DMS153 (cell line): ENCODE data around the gene LZTS3.
"Not testable (repeated sequence)": the region's sequence is repeated elsewhere in the genome, so short reads cannot be mapped to it uniquely, and the experiment has no call there.

ENCODE experiments used
- DNase-seq: peaks from one replicate; lab custom pipeline; 2025; lab: John Stamatoyannopoulos, UW

The LZTS3 gene

DNA sequence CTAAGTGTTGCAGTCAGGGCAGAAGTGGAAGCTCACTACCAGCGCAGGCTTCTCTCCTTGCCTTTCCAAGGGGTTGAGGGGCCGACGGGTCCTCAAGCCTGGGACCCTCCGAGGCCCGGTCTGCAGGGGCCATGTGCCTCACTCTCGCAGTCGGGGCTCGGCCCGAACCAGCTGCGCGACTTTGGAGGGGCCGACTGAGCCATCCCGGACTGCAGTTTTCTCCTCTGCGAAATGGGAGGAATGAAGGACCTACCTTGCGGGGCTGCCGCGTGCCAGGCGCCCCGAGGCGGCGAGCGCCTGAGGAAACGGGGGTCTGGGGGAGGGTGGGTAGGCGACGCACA lies 5.6 kb downstream of the LZTS3 start:
- DNase-seq, result no peak

DNA sequence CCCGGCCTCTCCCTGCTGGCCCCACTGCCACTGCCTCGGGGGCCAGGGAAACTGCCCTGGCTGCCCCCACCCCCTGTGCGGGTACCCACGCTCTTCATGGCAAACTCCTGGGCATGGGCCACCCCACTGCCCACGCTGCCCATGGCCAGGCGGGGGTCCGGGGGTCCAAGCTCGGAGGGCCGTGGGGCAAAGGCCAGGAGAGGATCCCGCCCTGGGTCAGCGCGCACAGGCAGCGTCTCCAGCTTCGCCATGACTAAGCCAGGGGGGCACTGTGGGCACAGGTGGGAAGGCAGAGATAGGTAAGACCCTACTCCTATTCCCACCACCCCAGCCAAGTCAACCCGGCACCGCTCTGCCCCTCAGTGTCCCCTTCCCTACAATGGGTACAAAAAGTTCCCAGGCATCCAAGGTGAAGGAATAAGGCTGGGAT lies 6.4 kb downstream of the LZTS3 start:
- DNase-seq, result no peak

DNA sequence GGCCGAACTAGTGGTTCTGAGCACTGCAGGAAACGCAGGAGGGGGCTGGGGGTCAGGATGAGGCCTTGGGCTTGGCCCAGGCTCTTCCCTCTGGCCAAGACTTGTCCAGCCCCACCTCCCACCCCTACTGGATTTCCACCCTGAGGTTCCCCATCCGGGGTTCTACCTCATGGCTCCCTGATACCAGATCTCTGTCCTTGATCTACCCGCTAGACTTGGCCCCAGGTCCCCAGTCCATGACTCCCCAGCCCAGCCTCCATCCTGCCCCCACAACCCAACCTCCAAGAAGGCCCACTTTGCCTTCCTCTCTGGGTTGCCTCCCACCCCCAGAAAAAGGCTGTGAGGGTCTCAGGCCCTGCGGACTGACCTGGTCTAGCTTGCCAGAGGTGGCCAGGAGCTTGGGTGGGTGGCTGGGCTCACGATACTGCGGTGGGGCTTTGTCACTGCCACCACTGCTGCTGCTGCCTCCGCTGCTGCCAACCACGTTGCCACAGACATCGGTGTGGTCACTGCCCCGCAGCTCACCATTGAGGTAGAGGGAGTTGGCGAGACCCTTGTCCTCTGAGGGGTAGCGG lies 6.9 kb downstream of the LZTS3 start:
- DNase-seq, result no peak

DNA sequence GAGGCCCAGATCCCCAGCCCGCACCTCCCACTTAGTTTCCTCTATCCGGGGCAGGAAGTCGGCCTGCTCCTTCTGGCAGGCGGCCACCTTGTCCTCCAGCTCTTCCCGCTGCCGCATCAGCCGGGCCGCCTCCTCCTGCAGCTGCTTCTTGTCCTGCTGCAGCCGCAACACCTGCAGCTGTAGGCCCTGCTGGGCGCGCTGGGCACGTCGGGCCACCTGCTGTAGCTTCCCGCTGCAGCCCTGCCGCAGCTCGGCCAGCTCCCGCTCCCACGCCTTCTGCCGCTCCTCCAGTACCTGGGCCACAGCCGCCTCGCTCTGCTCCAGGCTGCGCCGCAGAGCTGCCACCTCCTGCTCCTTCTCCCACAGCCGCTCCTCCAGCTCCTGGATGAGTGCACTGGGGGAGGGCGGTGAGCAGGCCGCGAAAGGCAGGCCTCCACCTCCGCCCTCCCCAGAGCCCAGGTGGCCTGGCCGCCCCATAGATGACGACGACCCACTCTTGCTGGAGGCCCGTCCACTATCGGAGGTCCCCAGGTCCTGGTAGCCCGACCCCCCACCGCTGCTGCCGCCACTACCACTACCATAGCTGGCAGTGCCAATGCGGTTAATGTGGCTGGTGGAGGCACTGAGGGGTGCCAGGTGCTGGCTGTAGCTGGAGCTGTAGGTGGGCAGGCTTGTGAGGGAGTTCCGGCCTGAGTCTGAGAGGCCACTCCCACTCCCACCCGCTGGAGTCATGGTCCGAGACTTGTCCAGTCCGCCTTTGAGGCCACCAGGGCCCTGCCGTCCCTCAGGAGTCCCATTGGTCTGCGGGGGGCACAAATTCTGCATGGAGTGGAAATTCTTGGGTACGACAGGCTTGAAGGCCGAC lies 7.6 kb downstream of the LZTS3 start:
- DNase-seq, result peak; percentile 81

DNA sequence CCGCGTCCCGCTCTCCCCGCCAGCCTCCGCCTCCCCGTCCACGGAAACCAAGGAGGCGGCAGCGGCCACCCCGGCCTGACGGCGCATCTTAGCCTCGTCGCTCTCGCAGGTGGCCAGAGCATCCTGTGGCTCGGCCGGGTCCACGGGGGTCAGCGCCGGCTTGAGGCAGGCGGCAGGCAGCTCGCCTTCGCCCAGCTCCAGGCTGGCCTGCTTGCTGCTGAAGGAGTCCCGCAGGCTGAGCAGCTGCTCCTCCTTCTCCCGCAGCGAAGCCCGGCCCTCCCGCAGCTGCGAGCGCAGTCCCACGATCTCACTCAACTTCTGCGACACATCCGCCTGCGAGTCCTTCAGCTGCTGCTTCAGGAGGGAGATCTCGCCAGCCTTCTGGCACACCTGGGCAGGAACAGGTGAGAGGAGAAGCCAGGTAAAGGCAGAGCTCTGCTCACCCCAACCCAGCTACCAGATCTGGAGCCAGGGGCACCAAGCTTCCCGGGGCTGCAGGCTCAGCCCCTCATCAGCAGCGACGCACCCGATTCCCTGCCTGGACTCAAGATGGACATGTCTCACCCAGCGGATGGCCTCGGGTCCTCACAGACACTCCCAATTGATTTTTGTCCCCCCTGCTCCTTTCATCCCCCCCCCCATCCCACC lies 8.5 kb downstream of the LZTS3 start:
- DNase-seq, result no peak

DNA sequence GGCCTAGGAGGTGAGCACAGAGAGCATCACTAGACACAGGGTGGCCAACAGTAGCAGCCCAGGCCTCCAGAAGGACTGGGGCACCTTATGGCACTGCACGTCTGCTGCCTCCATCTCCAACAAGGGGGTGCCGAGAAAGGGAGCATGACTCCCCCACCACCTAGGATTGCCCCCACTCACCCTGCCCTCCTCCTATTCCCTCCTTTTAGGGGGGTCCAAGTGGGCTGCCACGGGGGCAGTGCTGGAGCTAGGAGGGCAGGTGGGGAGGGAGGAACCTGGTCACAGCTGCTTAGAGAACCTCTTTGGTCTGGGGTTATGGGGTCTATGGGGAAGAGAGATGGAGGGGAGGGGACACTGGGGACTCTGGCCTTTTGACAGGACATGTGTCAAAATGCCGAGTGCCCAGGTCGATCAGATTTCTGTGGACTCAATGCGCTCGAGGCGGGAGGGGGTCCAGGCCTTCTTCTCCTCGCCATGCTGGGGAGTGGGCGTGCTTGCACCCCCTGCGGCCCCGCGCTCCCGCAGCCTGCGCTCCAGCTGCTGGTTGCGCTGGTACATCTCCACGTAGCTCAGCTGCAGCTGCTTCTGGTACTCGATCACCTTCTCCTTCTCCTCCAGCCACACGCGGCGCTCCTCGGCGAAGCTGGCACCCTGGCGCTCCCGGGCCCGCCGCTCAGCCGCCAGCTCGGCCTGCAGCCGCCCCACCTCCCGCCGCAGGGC lies 9.1 kb downstream of the LZTS3 start:
- DNase-seq, result no peak

DNA sequence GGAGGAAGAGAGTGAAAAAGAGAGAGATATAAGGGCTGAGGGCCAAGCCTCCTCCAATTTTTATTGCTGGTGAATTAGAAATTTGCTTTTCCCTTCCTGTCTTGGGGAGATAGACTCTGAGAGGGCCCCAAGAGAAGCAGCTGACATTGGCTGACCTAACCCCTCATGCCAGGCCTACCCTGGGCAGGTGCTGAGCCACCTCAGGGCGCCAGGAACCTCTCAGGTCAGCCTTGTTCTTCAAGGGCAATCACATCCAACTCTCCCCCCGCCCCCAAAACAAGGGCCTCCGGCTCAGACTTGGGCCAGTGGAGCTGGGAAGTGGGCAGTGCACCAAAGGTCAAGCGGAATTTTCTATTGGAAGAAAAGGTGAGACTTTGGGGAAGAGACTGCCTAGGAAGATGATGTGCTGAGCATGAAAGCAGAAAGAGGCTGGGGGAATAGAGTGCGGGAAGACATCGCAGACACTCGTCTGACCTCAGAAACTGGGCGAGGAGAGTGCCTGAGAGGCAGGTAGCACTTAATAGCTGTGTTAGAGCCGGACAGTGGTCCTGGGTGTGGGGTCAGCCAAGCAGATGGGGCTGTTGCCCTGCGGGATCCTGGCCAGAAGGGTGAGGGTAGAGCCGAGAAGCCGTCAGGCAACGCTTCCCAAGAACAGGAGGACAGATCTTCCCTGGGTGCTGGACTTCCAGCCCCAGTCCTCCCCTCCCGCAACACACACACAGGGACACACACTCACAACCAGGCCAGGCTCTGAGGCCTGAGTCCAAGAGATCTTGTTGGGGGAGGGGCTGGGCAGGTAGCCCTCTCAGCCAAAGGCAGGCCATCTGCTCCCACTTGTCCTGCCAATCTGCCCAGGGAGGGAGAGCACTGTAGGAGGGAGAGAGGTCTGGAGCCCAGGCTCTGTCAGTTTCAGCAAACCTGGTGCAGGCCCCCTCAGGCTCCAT lies 10.0 kb downstream of the LZTS3 start:
- DNase-seq, result no peak

DNA sequence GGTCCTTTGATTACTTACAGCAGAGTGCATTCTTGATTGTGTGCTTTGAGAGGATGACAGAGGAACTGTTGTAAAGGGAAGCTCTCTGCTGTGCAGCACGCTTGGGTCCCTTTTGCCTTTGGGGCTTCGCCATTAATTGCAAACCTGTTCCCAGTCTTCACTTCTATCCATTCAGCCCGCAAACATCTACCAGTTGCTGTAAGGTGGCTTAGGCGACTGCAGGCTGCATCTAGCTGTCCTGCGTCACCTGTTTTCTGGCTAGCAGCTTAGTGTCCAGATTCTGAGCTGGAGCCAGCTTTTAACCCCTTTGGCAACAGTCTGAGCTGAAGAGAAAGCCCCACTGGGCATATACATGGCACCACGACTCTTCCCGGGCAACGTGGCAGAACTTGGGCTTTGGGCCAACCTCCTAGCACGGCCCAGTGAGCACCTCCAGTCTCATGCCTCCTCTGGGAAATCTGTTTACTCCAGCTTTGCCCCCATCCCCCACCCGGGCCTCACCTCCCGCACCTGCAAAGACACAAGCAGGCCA lies 11.2 kb downstream of the LZTS3 start:
- peak; percentile 77 for DNase-seq

DNA sequence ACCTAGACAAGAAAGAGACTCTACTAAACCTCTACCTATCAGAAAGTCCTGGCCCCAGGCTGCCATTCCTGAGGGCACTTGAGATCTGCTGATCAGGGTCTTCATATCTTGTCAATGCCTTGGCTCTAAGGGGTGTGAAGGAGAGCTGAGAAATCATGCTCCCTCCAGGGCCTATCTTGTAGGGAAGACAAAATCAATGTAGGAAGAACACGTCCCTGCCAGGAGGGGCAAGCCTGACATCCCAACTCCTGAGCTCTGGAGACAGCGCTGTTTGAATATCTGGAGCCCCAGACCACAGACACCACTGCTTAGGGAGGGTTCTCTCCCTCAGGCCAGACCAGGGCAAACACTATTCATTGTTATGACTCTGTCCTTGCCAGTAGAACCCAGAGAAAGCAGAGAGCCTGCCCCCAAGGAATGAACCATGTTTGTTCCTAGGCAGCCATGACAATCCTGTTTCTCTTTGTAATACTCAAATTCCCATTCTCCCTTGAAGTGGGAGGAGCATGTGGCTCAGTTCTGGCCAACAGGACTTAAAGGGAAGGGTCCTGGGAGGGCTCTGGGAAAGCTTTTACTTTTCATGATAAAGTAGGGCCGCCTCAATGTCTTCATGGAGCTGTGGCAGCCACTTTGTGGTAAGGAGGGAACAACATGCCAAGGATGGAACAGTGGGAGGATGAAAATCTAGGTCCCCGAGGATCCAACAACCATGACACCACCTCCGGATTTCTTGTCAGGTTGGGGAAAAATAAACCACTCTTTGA lies 11.9 kb downstream of the LZTS3 start:
- DNase-seq, result no peak

DNA sequence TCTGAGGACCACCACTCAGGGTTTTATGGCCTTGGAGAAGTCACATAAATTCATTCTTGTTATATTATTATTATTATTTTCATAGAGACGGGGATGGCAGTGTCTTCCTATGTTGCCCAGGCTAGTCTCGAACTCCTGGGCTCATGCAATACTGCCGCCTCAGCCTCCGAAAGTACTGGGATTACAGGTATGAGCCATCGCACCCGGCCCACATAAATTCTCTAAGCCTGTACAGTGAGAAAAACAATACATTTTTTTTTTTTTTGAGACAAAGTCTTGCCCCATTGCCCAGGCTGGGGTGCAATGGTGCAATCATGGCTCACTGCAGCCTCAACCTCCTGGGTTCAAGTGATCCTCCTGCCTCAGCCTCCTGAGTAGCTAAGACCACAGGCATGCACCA lies 12.9 kb downstream of the LZTS3 start:
- no peak for DNase-seq

DNA sequence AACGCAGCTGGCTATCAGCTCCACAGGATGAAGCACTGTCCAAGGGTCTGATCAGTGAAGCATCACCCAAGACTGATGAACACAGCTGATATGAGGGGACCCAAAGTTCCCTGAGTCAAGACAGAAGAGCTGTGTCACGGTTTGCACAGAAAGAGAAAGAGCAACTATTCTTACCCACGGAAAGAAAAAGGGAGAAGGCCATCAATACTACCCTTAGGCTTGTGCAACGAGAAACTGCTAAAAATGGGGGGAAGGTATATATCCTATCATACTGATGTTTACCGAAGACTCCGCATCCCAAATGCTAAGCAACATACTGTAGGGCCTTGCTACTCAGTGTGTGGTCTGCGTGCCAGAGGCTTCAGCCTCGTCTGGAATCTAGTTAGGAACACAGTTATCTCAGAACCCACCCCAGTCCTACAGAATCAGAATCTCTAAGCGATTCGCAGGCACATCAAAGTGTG lies 14.3 kb downstream of the LZTS3 start:
- DNase-seq, result no peak

DNA sequence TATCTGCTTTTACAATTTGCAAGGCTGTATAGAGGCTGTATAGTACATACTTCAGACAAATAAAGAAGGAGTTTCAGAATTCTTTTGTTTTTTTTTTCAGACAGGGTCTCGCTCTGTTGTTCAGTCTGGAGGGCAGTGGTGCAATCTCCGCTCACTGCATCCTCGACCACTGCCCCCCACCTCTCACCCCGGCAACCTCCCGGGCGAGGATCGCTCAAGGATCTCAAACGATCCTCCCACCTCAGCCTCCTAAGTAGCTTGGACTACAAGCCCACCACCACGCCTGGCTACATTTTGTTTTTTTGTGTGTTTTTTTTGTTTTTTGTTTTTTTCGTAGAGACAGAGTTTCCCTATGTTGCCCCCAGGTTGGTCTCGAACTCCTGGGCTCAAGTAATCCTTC lies 15.5 kb downstream of the LZTS3 start:
- no peak for DNase-seq

DNA sequence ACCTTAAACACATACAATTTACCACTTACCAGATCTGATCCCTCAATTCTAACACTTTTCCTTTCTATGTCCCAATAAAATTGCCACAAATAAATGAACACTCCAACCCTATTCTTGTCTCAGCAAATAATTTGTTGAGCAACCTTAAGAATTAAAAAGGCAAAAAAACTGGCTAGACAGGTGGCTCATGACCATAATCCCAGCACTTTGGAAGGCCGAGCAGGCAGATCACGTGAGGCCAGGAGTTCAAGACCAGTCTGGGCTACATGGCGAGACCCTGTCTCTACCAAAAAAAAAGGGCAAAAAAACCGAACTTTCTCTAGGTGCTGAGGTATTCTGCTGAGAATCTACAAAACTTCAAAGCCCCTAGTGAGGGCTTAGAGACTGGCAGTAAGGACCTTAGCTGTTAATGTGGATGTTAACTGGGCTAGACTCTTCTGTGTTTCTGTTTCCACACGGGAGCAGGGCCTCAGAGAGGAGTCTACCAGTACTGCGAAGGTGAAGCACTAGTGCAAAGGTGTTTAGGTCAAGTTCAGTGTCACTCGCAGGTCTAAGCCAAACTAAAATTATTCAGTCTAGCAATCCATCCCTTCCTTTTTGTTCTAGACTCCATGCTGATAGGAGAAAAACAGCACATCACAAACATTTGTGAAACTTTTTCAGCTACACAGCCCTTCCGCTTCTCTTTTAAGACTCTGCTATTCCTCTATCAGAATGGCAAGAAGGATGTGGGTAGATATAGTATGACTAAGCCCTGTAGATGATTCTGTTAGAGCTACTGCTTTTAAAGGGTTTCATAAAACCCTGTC lies 16.3 kb downstream of the LZTS3 start:
- DNase-seq, result no peak

DNA sequence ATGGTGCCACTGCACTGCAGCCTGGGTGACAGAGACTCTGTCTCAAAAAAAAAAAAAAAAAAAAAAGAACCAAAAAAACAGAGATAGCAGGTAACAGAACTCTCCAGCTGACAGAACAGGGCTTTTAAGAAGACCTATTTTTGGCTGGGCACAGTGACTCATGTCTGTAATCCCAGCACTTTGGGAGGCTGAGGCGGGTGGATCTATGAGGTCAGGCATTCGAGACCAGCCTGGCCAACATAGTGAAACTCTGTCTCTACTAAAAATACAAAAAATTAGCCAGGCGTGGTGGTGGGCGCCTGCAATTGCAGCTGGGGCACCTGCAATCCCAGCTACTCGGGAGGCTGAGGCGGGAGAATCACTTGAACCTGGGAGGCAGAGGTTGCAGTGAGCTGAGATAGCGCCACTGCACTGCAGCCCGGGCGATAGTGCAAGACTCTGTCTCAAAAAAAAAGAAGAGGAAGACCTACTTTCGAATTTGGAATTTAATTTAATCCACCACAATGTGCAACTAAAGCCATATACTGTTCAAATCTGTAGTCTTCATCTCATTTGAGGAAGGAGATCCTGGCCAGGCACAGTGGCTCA lies 21.2 kb downstream of the LZTS3 start:
- not testable (repeated sequence) for DNase-seq

DNA sequence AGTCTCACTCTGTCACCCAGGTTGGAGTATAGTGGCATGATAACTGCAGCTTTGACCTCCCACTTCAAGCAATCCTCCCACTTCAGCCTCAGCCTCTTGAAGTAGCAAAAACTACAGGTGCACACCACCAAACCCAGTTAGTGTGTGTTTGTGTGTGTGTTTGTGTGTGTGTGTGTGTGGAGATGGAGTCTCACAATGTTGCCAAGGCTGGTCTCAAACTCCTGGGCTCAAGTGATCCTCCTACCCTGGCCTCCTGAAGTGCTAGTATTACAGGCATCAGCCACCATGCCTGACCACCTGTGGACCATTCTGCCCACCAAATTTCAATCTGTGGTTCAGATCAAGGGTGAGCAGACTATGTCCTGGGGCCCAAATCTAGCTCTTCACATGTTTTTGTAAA lies 22.4 kb downstream of the LZTS3 start:
- no peak for DNase-seq

DNA sequence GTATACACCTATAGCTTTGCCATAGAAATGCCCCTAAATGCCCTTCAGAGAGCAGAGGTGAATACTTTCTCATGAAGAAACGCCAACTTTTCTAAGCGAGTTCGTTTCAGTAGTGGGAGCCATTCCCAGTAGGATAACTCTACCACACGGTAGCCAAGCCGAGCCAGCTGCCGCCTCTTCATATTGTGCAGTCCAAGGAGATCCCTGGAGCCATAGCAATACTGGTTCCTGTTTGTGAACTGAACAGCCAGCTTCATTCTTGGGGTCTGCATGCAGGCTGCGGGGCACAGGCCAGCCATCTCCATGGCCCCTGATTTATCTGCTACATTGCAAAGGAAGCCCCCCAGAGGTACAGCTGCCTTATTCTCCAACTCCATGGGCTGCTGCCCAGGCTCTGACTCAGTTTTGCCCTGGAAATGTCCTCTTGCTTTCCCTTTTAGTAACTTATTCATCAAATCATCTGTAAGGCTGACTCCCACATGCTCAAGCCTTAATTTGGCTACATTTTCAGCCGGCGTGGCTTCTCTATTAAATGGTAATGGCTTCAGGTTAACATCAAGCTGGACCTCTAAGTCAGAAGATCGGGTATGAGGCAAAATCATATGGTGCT lies 26.5 kb downstream of the LZTS3 start:
- no peak for DNase-seq

DNA sequence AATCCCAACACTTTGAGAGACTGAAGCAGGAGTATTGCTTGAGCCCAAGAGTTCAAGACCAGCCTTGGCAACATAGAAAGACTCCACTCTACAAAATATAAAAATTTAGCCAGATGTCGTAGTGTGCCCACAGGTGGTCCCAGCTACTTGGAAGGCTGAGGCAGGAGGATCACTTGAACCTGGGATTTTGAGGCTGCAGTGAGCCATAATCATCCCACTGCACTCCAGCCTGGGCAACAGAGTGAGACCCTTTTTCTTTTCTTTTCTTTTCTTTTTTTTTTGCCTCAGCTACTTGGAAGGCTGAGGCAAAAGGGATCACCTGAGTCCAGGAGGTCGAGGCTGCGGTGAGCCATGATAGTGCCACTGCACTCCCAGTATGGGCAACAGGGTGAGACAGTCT lies 31.6 kb downstream of the LZTS3 start:
- no peak for DNase-seq

DNA sequence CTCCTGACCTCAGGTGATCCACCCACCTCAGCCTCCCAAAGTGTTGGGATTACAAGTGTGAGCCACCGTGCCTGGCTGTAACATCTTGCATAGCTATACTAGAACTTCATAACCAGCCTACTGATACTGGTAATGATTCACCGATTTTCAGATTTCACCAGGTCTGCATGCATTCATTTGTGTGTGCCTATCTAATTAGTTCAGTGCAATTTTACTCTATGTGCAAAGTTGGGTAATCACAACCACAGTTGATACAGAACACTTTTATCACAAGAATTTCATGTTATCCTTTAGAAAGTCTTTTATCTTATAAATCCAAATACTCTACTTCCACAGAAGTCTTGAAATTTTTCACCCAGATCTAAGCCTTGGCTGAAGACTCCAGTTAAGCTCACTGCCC lies 35.9 kb downstream of the LZTS3 start:
- no peak for DNase-seq
